ENCODE results near the gene MTMR2. TPM values are rescaled to one million over a fixed set of nuclear protein-coding genes. Genes with fewer than 3 reads are reported as not detected.

The MTMR2 gene
- total RNA-seq, 2 experiments from 2014 or later, result 36.5 to 39.7 TPM

DNA sequence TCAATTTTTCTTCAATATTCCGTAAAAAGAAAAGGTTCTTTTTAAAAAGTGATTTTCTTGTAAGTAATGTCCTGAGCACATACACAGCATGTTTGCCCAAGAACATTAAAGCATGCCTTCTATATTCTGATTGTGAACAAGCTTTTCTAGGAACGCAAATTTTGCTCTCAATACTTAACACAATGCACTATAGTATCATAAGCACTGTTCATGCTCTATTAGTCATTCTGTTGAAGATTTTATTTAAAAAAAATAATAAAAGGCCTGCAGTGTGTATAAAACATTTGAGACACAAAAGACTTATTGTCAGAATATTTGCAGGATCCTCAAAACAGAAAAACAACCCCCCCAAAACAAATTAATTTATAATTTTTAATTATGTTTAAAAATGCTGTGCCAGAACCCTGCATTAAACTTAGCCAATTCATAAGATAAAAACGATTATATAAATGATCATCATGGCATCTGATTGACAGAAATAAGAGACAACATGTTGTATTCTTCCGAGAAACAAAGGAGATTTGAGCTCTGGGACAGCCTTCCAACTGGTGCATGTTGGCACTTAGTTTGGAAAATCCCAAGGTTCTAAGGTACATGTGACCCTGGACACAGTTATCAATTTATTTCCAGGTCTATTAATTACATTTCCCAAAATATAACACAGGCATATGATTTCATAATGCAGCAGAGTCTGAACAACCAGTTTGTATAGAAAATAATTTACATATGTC is 13.1 kb downstream of the MTMR2 start:
- ATAC-seq (no peak), DNase-seq (no peak)
- no peaks in the 10 kb centered on the region for H3K9me3 Mint-ChIP-seq
- H3K4me1 Mint-ChIP-seq (ENCODE audit: low read depth), result peaks cover 30% of the 10 kb centered on the region
- H3K27me3 Mint-ChIP-seq, result no peaks in the 10 kb centered on the region
- H3K27ac Mint-ChIP-seq, result no peak overlapping the region
- H3K36me3 Mint-ChIP-seq (ENCODE audit: low read depth), result peaks cover 4% of the 10 kb centered on the region
- H3K4me3 Mint-ChIP-seq, result no peak overlapping the region
- ChIA-PET POLR2A (interaction anchor here (0.6 kb wide), 1 partner anchor 506 kb away, joined by 3 read pairs; no protein-coding TSS in a partner anchor), CTCF (no interaction called here)
- intact Hi-C loops (cut with micrococcal nuclease), result no loop called here
- TF ChIP-seq, protein P1, sequence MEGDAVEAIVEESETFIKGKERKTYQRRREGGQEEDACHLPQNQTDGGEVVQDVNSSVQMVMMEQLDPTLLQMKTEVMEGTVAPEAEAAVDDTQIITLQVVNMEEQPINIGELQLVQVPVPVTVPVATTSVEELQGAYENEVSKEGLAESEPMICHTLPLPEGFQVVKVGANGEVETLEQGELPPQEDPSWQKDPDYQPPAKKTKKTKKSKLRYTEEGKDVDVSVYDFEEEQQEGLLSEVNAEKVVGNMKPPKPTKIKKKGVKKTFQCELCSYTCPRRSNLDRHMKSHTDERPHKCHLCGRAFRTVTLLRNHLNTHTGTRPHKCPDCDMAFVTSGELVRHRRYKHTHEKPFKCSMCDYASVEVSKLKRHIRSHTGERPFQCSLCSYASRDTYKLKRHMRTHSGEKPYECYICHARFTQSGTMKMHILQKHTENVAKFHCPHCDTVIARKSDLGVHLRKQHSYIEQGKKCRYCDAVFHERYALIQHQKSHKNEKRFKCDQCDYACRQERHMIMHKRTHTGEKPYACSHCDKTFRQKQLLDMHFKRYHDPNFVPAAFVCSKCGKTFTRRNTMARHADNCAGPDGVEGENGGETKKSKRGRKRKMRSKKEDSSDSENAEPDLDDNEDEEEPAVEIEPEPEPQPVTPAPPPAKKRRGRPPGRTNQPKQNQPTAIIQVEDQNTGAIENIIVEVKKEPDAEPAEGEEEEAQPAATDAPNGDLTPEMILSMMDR (IDR thresholded peaks at IDR 0.05), result no peak

DNA sequence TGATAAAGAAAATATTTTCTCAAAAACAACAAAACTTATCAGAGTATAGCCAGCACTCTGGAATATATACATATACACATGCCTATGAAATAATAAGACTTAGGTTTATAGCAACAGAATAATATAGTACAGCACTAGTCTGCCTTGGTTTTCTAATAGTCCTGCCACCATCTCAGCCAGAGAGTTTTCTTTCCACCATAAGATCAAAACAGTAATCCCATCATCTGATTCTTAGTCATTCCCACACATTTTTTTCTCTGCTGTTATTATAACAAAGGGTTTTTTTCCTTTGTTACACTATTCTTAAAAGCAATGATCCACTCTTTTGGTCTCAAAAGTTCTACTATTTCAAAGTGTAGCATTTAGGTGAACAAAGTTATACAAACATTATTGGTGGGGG is 15.1 kb downstream of the MTMR2 start:
- POLR2A ChIA-PET, result interaction anchor here (1.2 kb wide), 1 partner anchor 13 kb away, joined by 4 read pairs; no protein-coding TSS in a partner anchor
- Mint-ChIP-seq H3K4me3 (no peak overlapping the region), H3K27me3 (no peaks in the 10 kb centered on the region), H3K27ac (no peak overlapping the region), H3K36me3 (ENCODE audit: low read depth) (peaks cover 4% of the 10 kb centered on the region), H3K9me3 (no peaks in the 10 kb centered on the region), H3K4me1 (ENCODE audit: low read depth) (peaks cover 24% of the 10 kb centered on the region)
- intact Hi-C loops (cut with micrococcal nuclease), result no loop called here
- CTCF ChIA-PET, result no interaction called here
- TF ChIP-seq, protein P1 (IDR thresholded peaks at IDR 0.05), result no peak
- DNase-seq, result no peak
- ATAC-seq, result no peak

DNA sequence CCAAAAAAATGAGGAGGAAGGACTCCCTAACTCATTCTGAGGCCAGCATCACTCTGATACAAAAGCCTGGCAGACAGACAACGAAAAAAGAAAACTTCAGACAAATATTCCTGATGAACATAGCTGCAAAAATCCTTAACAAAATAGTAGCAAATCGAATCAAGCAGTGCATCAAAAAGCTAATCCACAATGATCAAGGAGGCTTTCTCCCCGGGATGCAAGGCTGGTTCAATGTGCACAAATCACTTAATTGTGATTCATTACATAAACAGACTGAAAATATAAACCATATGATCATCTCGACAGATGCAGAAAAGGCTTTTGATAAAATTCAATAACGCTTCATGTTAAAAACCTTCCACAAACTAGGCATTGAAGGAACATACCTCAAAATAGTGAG is 16.4 kb downstream of the MTMR2 start:
- H3K27ac Mint-ChIP-seq, result no peak overlapping the region
- no peak for ATAC-seq
- H3K4me1 Mint-ChIP-seq (ENCODE audit: low read depth), result peaks cover 11% of the 10 kb centered on the region
- peaks cover 4% of the 10 kb centered on the region for H3K36me3 Mint-ChIP-seq (ENCODE audit: low read depth)
- ChIA-PET CTCF (interaction anchor here (1.0 to 1.2 kb wide), 2 partner anchors 10 to 14 kb away, joined by 3 read pairs; no protein-coding TSS in a partner anchor), POLR2A (interaction anchor here (1.2 kb wide), 1 partner anchor 14 kb away, joined by 4 read pairs; no protein-coding TSS in a partner anchor)
- H3K27me3 Mint-ChIP-seq, result no peaks in the 10 kb centered on the region
- TF ChIP-seq, protein P1 (IDR thresholded peaks at IDR 0.05), result no peak
- no peaks in the 10 kb centered on the region for H3K9me3 Mint-ChIP-seq
- intact Hi-C loops (cut with micrococcal nuclease), result no loop called here
- no peak for DNase-seq
- H3K4me3 Mint-ChIP-seq, result no peak overlapping the region

DNA sequence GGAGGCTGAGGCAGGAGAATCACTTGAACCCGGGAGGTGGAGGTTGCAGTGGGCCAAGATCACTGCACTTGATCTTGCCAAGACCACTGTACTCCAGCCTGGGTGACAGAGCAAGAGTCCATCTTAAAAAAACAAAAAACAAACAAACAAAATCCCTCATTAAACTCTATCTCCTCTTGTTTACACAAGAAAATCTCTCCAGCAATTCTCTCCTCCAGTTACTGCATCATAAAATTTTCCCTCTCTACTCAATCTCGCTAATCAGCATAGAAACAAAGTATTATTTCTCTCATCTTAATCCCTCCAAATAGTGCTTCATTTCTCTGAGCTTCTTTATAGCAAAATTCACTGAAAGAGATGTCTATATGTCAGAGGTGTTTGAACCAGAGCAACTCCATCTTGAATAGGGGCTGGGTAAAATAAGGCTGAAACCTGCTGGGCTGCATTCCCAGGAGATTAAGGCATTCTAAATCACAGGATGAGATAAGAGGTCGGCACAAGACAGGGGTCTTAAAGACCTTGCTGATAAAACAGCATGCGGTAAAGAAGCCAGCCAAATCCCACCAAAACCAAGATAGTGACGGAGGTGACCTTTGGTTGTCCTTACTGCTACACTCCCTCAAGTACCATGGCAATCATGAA is 19.8 kb downstream of the MTMR2 start:
- POLR2A ChIA-PET, result interaction anchor here (0.6 kb wide), 1 partner anchor 486 kb away, joined by 3 read pairs; the partner anchor contains the start of genes CCDC82 and JRKL
- H3K9me3 Mint-ChIP-seq, result no peaks in the 10 kb centered on the region
- CTCF ChIA-PET, result no interaction called here
- no peak overlapping the region for H3K27ac Mint-ChIP-seq
- no peak overlapping the region for H3K4me3 Mint-ChIP-seq
- DNase-seq, result no peak
- TF ChIP-seq, protein P1 (IDR thresholded peaks at IDR 0.05), result no peak
- H3K36me3 Mint-ChIP-seq (ENCODE audit: low read depth), result no peaks in the 10 kb centered on the region
- H3K27me3 Mint-ChIP-seq, result no peaks in the 10 kb centered on the region
- intact Hi-C loops (cut with micrococcal nuclease), result no loop called here
- H3K4me1 Mint-ChIP-seq (ENCODE audit: low read depth), result peaks cover 11% of the 10 kb centered on the region
- no peak for ATAC-seq

DNA sequence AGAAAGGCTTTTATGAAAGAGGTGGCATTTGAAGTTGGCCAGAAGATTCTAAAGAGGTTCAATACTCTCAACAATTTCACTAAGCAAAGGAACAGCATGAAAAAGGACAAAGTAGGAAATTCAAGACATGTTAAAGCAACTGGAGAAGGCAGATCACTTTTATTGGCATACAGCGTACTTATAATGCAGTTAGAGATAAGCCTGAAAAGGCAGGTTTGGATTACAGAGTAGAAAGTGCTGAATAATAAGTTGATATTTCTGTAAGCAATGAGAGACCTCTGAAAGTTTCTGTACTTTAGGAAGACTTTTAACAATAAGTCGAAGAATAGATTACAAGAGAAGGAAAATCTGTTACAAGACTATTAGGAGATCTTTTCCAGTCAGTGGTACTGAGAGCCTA is 25.1 kb downstream of the MTMR2 start:
- H3K4me3 Mint-ChIP-seq, result no peak overlapping the region
- H3K27ac Mint-ChIP-seq, result no peak overlapping the region
- intact Hi-C loops (cut with micrococcal nuclease), result no loop called here
- ChIA-PET POLR2A (no interaction called here), CTCF (no interaction called here)
- DNase-seq (no peak), ATAC-seq (no peak)
- TF ChIP-seq, protein P1 (IDR thresholded peaks at IDR 0.05), result no peak
- no peaks in the 10 kb centered on the region for H3K36me3 Mint-ChIP-seq (ENCODE audit: low read depth)
- H3K9me3 Mint-ChIP-seq, result no peaks in the 10 kb centered on the region
- H3K4me1 Mint-ChIP-seq (ENCODE audit: low read depth), result peaks cover 5% of the 10 kb centered on the region
- no peaks in the 10 kb centered on the region for H3K27me3 Mint-ChIP-seq

All from activated CD8-positive, alpha-beta T cell treated with anti-CD3 and anti-CD28 coated beads for 36 hours (primary cell).